ENCODE results near the gene INPP1. TPM values are rescaled to one million over a fixed set of nuclear protein-coding genes. Genes with fewer than 3 reads are reported as not detected.

The INPP1 gene
- polyA plus RNA-seq, 1 of the 3 experiments (the other 2 are of a cell fraction) = 6.4 TPM

DNA sequence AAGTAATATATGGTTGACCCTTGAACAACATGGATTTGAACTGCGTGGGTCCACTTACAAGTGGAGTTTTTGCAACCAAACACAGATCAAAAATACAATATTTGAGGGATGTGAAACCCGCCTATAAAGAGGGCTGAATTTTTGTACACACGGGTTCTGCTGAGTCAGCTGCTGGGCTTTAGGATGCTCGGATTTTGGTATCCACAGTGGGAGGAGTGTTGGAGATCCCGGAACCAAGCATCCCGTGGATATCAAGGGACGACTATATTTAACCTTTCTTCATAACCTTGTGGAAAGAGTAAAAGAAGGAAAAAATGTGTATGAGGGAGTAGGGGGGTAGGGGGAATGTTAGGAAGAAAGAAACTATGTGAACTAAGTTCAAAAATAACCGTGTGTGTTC is 10.0 kb upstream of the INPP1 start:
- Histone ChIP-seq H3K36me3 (replicated peaks in 1 of 2; ENCODE audit: control insufficient read depth in 1 of 2, insufficient read depth in 2 of 2, low read length in 1 of 2) (no peaks in the 10 kb centered on the region), H3K27ac (ENCODE audit: low read depth in 2 of 2, low read length in 1 of 2) (no peak overlapping the region), H3K9ac (no peak overlapping the region), H3K27me3 (ENCODE audit: insufficient read depth) (no peaks in the 10 kb centered on the region), H3K79me2 (ENCODE audit: insufficient read depth) (no peaks in the 10 kb centered on the region), H3K4me2 (no peak overlapping the region), H3F3A (replicated peaks; ENCODE audit: insufficient read depth) (no peaks in the 10 kb centered on the region), H3K4me1 (ENCODE audit: control insufficient read depth in 1 of 2, insufficient read depth in 2 of 2, low read depth in 1 of 2, low read length in 1 of 2) (no peaks in the 10 kb centered on the region), H2AFZ (ENCODE audit: low read depth) (no peak overlapping the region), H3K9me3 (no peaks in the 10 kb centered on the region), H4K20me1 (ENCODE audit: insufficient read depth) (no peaks in the 10 kb centered on the region), H3K9me2 (no peaks in the 10 kb centered on the region), H3K4me3 (ENCODE audit: low read depth in 2 of 2, low read length in 1 of 2) (no peak overlapping the region)
- TF ChIP-seq, protein P1, sequence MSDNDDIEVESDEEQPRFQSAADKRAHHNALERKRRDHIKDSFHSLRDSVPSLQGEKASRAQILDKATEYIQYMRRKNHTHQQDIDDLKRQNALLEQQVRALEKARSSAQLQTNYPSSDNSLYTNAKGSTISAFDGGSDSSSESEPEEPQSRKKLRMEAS (IDR thresholded peaks at IDR 0.05; ENCODE audit: low read depth) = no peak
- no peak for TF ChIP-seq GABPA (IDR thresholded peaks at IDR 0.05; ENCODE audit: low read depth)
- no peak for TF ChIP-seq SIN3A (IDR thresholded peaks at IDR 0.05; ENCODE audit: borderline replicate concordance, low read depth, low read length)
- WGBS (ENCODE audit: low lambda C conversion rate) = 84% methylated on average over 8 of the region's 8 CpGs
- DNase-seq = no peak
- ChIA-PET CTCF (interaction anchor here (0.8 to 1.8 kb wide), 3 partner anchors 11 to 177 kb away, joined by 3 to 8 read pairs (median 4); partner anchors contain the start of gene INPP1), POLR2A (no interaction called here)

DNA sequence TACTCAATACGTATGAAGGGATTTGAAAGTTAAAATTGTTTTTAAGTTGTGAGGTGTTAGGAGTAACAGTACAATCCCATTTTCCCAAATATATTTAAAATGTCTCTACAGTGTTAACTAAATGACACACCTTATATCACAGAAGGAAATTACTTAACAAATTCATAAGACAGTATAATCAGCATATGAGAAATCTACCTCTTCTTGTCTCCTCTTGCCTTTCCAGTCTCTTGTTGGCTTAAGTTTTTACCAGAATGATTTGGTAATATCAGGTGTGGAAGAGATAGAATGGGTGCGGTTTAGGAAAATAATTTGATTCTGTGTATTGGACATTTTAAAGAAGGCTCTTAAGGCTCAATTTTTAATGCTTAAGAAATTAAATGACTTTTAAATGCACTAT is 9.5 kb upstream of the INPP1 start:
- no peak for DNase-seq
- TF ChIP-seq, protein P2, sequence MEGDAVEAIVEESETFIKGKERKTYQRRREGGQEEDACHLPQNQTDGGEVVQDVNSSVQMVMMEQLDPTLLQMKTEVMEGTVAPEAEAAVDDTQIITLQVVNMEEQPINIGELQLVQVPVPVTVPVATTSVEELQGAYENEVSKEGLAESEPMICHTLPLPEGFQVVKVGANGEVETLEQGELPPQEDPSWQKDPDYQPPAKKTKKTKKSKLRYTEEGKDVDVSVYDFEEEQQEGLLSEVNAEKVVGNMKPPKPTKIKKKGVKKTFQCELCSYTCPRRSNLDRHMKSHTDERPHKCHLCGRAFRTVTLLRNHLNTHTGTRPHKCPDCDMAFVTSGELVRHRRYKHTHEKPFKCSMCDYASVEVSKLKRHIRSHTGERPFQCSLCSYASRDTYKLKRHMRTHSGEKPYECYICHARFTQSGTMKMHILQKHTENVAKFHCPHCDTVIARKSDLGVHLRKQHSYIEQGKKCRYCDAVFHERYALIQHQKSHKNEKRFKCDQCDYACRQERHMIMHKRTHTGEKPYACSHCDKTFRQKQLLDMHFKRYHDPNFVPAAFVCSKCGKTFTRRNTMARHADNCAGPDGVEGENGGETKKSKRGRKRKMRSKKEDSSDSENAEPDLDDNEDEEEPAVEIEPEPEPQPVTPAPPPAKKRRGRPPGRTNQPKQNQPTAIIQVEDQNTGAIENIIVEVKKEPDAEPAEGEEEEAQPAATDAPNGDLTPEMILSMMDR (IDR thresholded peaks at IDR 0.05) = no peak
- no peak for TF ChIP-seq NRF1 (IDR thresholded peaks at IDR 0.05; ENCODE audit: low read depth, low read length)
- TF ChIP-seq, protein P3, sequence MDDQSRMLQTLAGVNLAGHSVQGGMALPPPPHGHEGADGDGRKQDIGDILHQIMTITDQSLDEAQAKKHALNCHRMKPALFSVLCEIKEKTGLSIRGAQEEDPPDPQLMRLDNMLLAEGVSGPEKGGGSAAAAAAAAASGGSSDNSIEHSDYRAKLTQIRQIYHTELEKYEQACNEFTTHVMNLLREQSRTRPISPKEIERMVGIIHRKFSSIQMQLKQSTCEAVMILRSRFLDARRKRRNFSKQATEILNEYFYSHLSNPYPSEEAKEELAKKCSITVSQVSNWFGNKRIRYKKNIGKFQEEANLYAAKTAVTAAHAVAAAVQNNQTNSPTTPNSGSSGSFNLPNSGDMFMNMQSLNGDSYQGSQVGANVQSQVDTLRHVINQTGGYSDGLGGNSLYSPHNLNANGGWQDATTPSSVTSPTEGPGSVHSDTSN (IDR thresholded peaks at IDR 0.05) = no peak
- Histone ChIP-seq H2AFZ (ENCODE audit: low read depth) (no peak overlapping the region), H3K4me3 (ENCODE audit: low read depth in 2 of 2, low read length in 1 of 2) (no peak overlapping the region), H3K27me3 (ENCODE audit: insufficient read depth) (no peaks in the 10 kb centered on the region), H3K4me2 (no peak overlapping the region), H3K36me3 (replicated peaks in 1 of 2; ENCODE audit: control insufficient read depth in 1 of 2, insufficient read depth in 2 of 2, low read length in 1 of 2) (no peaks in the 10 kb centered on the region), H3K9ac (no peak overlapping the region), H4K20me1 (ENCODE audit: insufficient read depth) (no peaks in the 10 kb centered on the region), H3K9me3 (no peaks in the 10 kb centered on the region), H3K4me1 (ENCODE audit: control insufficient read depth in 1 of 2, insufficient read depth in 2 of 2, low read depth in 1 of 2, low read length in 1 of 2) (no peaks in the 10 kb centered on the region), H3F3A (replicated peaks; ENCODE audit: insufficient read depth) (no peaks in the 10 kb centered on the region), H3K9me2 (no peaks in the 10 kb centered on the region), H3K79me2 (ENCODE audit: insufficient read depth) (no peaks in the 10 kb centered on the region), H3K27ac (ENCODE audit: low read depth in 2 of 2, low read length in 1 of 2) (no peak overlapping the region)
- ChIA-PET CTCF (interaction anchor here (1.4 kb wide), 1 partner anchor 177 kb away, joined by 4 read pairs; no protein-coding TSS in a partner anchor), POLR2A (no interaction called here)
- 89% methylated on average over 2 of the region's 2 CpGs for WGBS (ENCODE audit: low lambda C conversion rate)

DNA sequence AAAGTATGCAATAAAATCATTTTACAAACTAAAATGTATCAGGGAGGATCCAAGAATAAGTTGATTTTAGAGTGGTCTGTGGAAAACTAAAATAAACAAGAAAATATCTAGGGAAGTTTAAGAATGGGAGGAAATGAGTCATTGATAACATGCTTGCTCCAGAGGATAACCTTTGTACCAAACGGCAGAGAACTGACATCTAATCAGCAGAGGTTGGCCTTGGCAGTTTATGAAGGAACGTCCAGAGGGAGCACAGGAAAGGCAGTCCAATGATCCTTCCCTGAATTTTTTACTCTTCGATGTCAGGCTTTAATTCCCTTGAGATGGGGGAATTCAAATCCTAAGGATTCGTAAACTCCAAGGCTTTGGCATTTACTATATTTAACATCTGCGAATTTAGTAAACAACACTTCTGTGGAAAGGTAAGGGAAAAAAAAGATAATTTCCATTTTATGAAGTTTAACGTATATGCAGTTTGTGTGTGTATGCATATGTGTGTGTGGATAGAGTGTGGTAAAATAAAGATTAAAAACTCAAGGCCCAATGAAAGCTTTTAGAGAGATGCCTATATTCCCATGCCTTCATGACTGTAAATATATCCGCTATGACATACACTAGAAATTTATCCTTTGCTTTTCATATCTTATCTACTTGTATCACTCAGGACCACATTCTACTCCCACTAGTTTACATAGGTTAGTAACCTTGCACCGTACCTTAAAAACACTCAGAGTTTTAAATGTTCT is 8.7 kb upstream of the INPP1 start:
- H3K27me3 ChIP-seq (ENCODE audit: insufficient read depth) = no peaks in the 10 kb centered on the region
- no peaks in the 10 kb centered on the region for H3K9me2 ChIP-seq
- H3K36me3 ChIP-seq (replicated peaks in 1 of 2; ENCODE audit: control insufficient read depth in 1 of 2, insufficient read depth in 2 of 2, low read length in 1 of 2) = no peaks in the 10 kb centered on the region
- no peak overlapping the region for H3K4me2 ChIP-seq
- POLR2A ChIA-PET = no interaction called here
- 62% methylated on average over 8 of the region's 8 CpGs for WGBS (ENCODE audit: low lambda C conversion rate)
- no peak overlapping the region for H3K27ac ChIP-seq (ENCODE audit: low read depth in 2 of 2, low read length in 1 of 2)
- no peak overlapping the region for H3K9ac ChIP-seq
- no peaks in the 10 kb centered on the region for H3K79me2 ChIP-seq (ENCODE audit: insufficient read depth)
- no peaks in the 10 kb centered on the region for H3K9me3 ChIP-seq
- no peaks in the 10 kb centered on the region for H4K20me1 ChIP-seq (ENCODE audit: insufficient read depth)
- H3K4me1 ChIP-seq (ENCODE audit: control insufficient read depth in 1 of 2, insufficient read depth in 2 of 2, low read depth in 1 of 2, low read length in 1 of 2) = no peaks in the 10 kb centered on the region
- H2AFZ ChIP-seq (ENCODE audit: low read depth) = no peak overlapping the region
- H3K4me3 ChIP-seq (ENCODE audit: low read depth in 2 of 2, low read length in 1 of 2) = no peak overlapping the region
- no peaks in the 10 kb centered on the region for H3F3A ChIP-seq (replicated peaks; ENCODE audit: insufficient read depth)
- CTCF ChIA-PET = no interaction called here
- no peak for DNase-seq
- TF ChIP-seq EZH2phosphoT487 (IDR thresholded peaks at IDR 0.05; ENCODE audit: borderline replicate concordance, low read depth) (no peak), FOXM1 (IDR thresholded peaks at IDR 0.05; ENCODE audit: low read depth) (no peak), SIN3A (IDR thresholded peaks at IDR 0.05; ENCODE audit: borderline replicate concordance, low read depth, low read length) (no peak), SMC3 (IDR thresholded peaks at IDR 0.05; ENCODE audit: low read depth, low read length) (no peak), YY1 (IDR thresholded peaks at IDR 0.05; ENCODE audit: low read depth) (no peak), TCF12 (IDR thresholded peaks at IDR 0.05) (no peak), FOSL2 (IDR thresholded peaks at IDR 0.05; ENCODE audit: borderline replicate concordance, low read depth) (no peak), EP300 (IDR thresholded peaks at IDR 0.05; ENCODE audit: borderline replicate concordance in 1 of 2, low read depth in 1 of 2, low read length in 1 of 2) (no peak), CHD2 (IDR thresholded peaks at IDR 0.05; ENCODE audit: low read length, partially characterized antibody) (no peak), MXI1 (IDR thresholded peaks at IDR 0.05; ENCODE audit: low read depth, low read length) (no peak)
- TF ChIP-seq, protein P1 (IDR thresholded peaks at IDR 0.05; ENCODE audit: low read depth) = no peak
- TF ChIP-seq, protein P4, sequence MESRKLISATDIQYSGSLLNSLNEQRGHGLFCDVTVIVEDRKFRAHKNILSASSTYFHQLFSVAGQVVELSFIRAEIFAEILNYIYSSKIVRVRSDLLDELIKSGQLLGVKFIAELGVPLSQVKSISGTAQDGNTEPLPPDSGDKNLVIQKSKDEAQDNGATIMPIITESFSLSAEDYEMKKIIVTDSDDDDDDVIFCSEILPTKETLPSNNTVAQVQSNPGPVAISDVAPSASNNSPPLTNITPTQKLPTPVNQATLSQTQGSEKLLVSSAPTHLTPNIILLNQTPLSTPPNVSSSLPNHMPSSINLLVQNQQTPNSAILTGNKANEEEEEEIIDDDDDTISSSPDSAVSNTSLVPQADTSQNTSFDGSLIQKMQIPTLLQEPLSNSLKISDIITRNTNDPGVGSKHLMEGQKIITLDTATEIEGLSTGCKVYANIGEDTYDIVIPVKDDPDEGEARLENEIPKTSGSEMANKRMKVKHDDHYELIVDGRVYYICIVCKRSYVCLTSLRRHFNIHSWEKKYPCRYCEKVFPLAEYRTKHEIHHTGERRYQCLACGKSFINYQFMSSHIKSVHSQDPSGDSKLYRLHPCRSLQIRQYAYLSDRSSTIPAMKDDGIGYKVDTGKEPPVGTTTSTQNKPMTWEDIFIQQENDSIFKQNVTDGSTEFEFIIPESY (IDR thresholded peaks at IDR 0.05; ENCODE audit: borderline replicate concordance, low read depth) = no peak
